H1 (cell line): ENCODE measurements around the gene FUBP3. TPM values are rescaled to one million over a fixed set of nuclear protein-coding genes. Genes with fewer than 3 reads are reported as not detected.

Source experiments
- CTCF ChIA-PET: fragments of 300-600 bp; sonication (Branson Sonifier 250); formaldehyde crosslinking; loops from one replicate; lab custom pipeline; 2021; ENCODE audit not compliant: partially characterized antibody; lab: Charles Lee
- POLR2A ChIA-PET: fragments of 300-600 bp; sonication (Branson Sonifier 250); formaldehyde crosslinking; loops from one replicate; lab custom pipeline; 2021; ENCODE audit warnings: inconsistent platforms; ENCODE audit not compliant: partially characterized antibody; lab: Charles Lee
- DNase-seq, 2 experiments: peaks; one replicate each; pipeline versions ENCODE4 v3.0.0 to v3.0.0-alpha.2; 2010 to 2022; ENCODE audit warnings: low spot score in 2 of 2, low read depth in 1 of 2, mixed read lengths in 1 of 2
- FAIRE-seq: peaks from 2 replicates; lab custom pipeline; 2011; peaks lifted over from hg19 to GRCh38; lab: Jason Lieb, UNC
- H2AFZ ChIP-seq: 2 replicates; pipeline ENCODE4 v1.8.1; 2012; ENCODE audit warnings: low read length, inconsistent platforms
- H2AK5ac ChIP-seq: 2 replicates; pipeline ENCODE4 v1.6.1; 2013; ENCODE audit warnings: low read depth, low read length
- H2BK120ac ChIP-seq: replicated peaks from 2 replicates; pipeline ENCODE3; 2013; ENCODE audit warnings: low read depth, low read length, inconsistent platforms
- H2BK12ac ChIP-seq: 2 replicates; pipeline ENCODE4 v1.6.1; 2013; ENCODE audit warnings: low read depth, low read length
- H2BK15ac ChIP-seq: 2 replicates; pipeline ENCODE4 v1.6.1; 2013; ENCODE audit warnings: low read length
- H2BK20ac ChIP-seq: 2 replicates; pipeline ENCODE4 v1.6.1; 2013; ENCODE audit warnings: low read length
- H2BK5ac ChIP-seq: 2 replicates; pipeline ENCODE4 v1.6.1; 2013; ENCODE audit warnings: low read depth, low read length
- H3K14ac ChIP-seq: 2 replicates; pipeline ENCODE4 v1.6.1; 2013; ENCODE audit warnings: inconsistent platforms; ENCODE audit not compliant: insufficient read length
- H3K18ac ChIP-seq: 2 replicates; pipeline ENCODE4 v1.6.1; 2013; ENCODE audit warnings: low read length; ENCODE audit errors: extremely low read depth
- H3K23ac ChIP-seq: 2 replicates; pipeline ENCODE4 v1.6.1; 2013; ENCODE audit warnings: inconsistent platforms; ENCODE audit not compliant: insufficient read length
- H3K23me2 ChIP-seq: 2 replicates; pipeline ENCODE4 v1.6.1; 2013; ENCODE audit warnings: low read depth, low read length
- H3K27ac ChIP-seq: 2 replicates; pipeline ENCODE4 v1.6.1; 2011; ENCODE audit warnings: low read depth, low read length, inconsistent platforms
- H3K27me3 ChIP-seq, 4 experiments: replicated peaks in 1 of 4; 1 replicate in 1 of 4; 2 replicates in 3 of 4; pipeline versions ENCODE4 v1.6.1 to v1.8.1; 2011 to 2013; ENCODE audit warnings: low read length in 3 of 4, mild to moderate bottlenecking in 3 of 4, inconsistent platforms in 2 of 4, mixed read lengths in 2 of 4, moderate library complexity in 1 of 4; ENCODE audit not compliant: control insufficient read depth in 3 of 4, insufficient read depth in 3 of 4; ENCODE audit errors: extremely low read depth in 1 of 4
- H3K36me3 ChIP-seq, 4 experiments: 2 replicates each; pipeline versions ENCODE4 v1.6.1 to v1.8.1; 2011 to 2013; ENCODE audit warnings: mild to moderate bottlenecking in 4 of 4, low read length in 3 of 4, moderate library complexity in 2 of 4, control low read depth in 1 of 4, inconsistent platforms in 1 of 4; ENCODE audit not compliant: insufficient read depth in 4 of 4, control insufficient read depth in 2 of 4
- H3K4ac ChIP-seq: replicated peaks from 2 replicates; pipeline ENCODE3; 2013; ENCODE audit warnings: low read length, low read depth, mixed read lengths, inconsistent platforms; ENCODE audit not compliant: insufficient read length
- H3K4me1 ChIP-seq, 4 experiments: replicated peaks in 1 of 4; 1 replicate in 1 of 4; 2 replicates in 3 of 4; pipeline versions ENCODE4 v1.6.1 to v1.8.1; 2011 to 2013; ENCODE audit warnings: low read length in 3 of 4, inconsistent platforms in 2 of 4, mixed read lengths in 1 of 4; ENCODE audit not compliant: insufficient read depth in 4 of 4, control insufficient read depth in 3 of 4
- H3K4me2 ChIP-seq, 2 experiments: 2 replicates each; pipeline versions ENCODE4 v1.6.1 to v1.8.1; 2011 to 2013; ENCODE audit warnings: low read depth in 2 of 2, low read length in 2 of 2, control low read depth in 1 of 2, inconsistent platforms in 1 of 2, mild to moderate bottlenecking in 1 of 2; ENCODE audit not compliant: insufficient read depth in 1 of 2
- H3K4me3 ChIP-seq, 4 experiments: fragments of 200-600, 300-600 bp in 1 of 4; sonication (generic), shearing (Covaris generic), sonication (Bioruptor Twin) in 1 of 4; 2 replicates each; pipeline versions ENCODE4 v1.5.1 to v1.8.1; 2011 to 2016; ENCODE audit warnings: low read length in 4 of 4, low read depth in 3 of 4, control low read depth in 2 of 4, inconsistent platforms in 2 of 4, mild to moderate bottlenecking in 2 of 4, mixed read lengths in 1 of 4, moderate library complexity in 1 of 4; ENCODE audit not compliant: insufficient read depth in 2 of 4; ENCODE audit errors: extremely low read depth in 1 of 4
- H3K56ac ChIP-seq: replicated peaks from 2 replicates; pipeline ENCODE3; 2013; ENCODE audit warnings: low read depth, mild to moderate bottlenecking, mixed read lengths, low read length, inconsistent platforms; ENCODE audit not compliant: insufficient read length
- H3K79me1 ChIP-seq: 2 replicates; pipeline ENCODE4 v1.6.1; 2013; ENCODE audit warnings: low read depth, low read length, control low read depth
- H3K79me2 ChIP-seq, 2 experiments: 2 replicates each; pipeline versions ENCODE4 v1.6.1 to v1.8.1; 2012 to 2013; ENCODE audit warnings: low read length in 2 of 2, mild to moderate bottlenecking in 2 of 2, inconsistent platforms in 1 of 2; ENCODE audit not compliant: insufficient read depth in 2 of 2, control insufficient read depth in 1 of 2
- H3K9ac ChIP-seq, 4 experiments: replicated peaks in 1 of 4; 1 replicate in 1 of 4; 2 replicates in 3 of 4; pipeline versions ENCODE4 v1.6.1 to v1.8.1; 2011 to 2013; ENCODE audit warnings: low read depth in 3 of 4, low read length in 3 of 4, control low read depth in 2 of 4, mild to moderate bottlenecking in 2 of 4, moderate library complexity in 2 of 4, inconsistent platforms in 1 of 4; ENCODE audit errors: extremely low read depth in 1 of 4
- H3K9me3 ChIP-seq, 2 experiments: 2 replicates each; pipeline versions ENCODE4 v1.6.1 to v1.8.1; 2012 to 2013; ENCODE audit warnings: mild to moderate bottlenecking in 2 of 2, moderate library complexity in 2 of 2, control low read depth in 1 of 2, inconsistent platforms in 1 of 2, low read depth in 1 of 2, low read length in 1 of 2, mixed read lengths in 1 of 2; ENCODE audit not compliant: insufficient read depth in 2 of 2
- H4K20me1 ChIP-seq, 2 experiments: replicated peaks in 1 of 2; 2 replicates each; pipeline versions ENCODE3 to v1.8.1; 2011 to 2013; ENCODE audit warnings: inconsistent platforms in 2 of 2, low read length in 2 of 2, mild to moderate bottlenecking in 1 of 2; ENCODE audit not compliant: insufficient read depth in 2 of 2, control insufficient read depth in 1 of 2
- H4K5ac ChIP-seq: 2 replicates; pipeline ENCODE4 v1.6.1; 2013; ENCODE audit warnings: low read length, low read depth, mixed read lengths, inconsistent platforms; ENCODE audit not compliant: insufficient read length
- H4K8ac ChIP-seq: 2 replicates; pipeline ENCODE4 v1.8.0; 2013; ENCODE audit warnings: mild to moderate bottlenecking, moderate library complexity, low read length, inconsistent platforms; ENCODE audit not compliant: insufficient read depth; ENCODE audit errors: extremely low read depth
- H4K91ac ChIP-seq: replicated peaks from 2 replicates; pipeline ENCODE3; 2013; ENCODE audit warnings: low read length, mixed read lengths, inconsistent platforms; ENCODE audit not compliant: insufficient read length
- BRCA1 ChIP-seq: IDR thresholded peaks from 2 replicates; pipeline ENCODE4 v1.6.1; 2012; ENCODE audit warnings: low read depth, low read length, improper control_type of control experiment
- CHD1 ChIP-seq: IDR thresholded peaks from 2 replicates; pipeline ENCODE4 v1.6.1; 2012; ENCODE audit warnings: low read depth, low read length, improper control_type of control experiment
- JUN ChIP-seq: IDR thresholded peaks from 2 replicates; pipeline ENCODE4 v1.6.1; 2011; ENCODE audit warnings: low read depth, mild to moderate bottlenecking, improper control_type of control experiment, low read length
- KDM4A ChIP-seq: IDR thresholded peaks from one replicate; pipeline ENCODE4 v1.7.1; 2012; ENCODE audit warnings: low read depth, mild to moderate bottlenecking, moderate library complexity, low read length, inconsistent platforms; ENCODE audit not compliant: severe bottlenecking
- MAFK ChIP-seq: IDR thresholded peaks from 2 replicates; pipeline ENCODE4 v1.6.1; 2012; ENCODE audit warnings: low read depth, mild to moderate bottlenecking, improper control_type of control experiment, low read length
- PHF8 ChIP-seq: fragments of 200-600 bp; sonication (generic); conservative IDR thresholded peaks from 2 replicates; pipeline ENCODE4 v1.7.1; 2012; ENCODE audit warnings: low read depth, mild to moderate bottlenecking, inconsistent platforms, low read length, moderate library complexity
- POLR2A ChIP-seq, 2 experiments: IDR thresholded peaks; 1 replicate in 1 of 2; 2 replicates in 1 of 2; pipeline ENCODE4 v1.6.1; 2011; ENCODE audit warnings: low read depth in 2 of 2, low read length in 2 of 2, mild to moderate bottlenecking in 2 of 2; ENCODE audit errors: control extremely low read depth in 1 of 2
- POU5F1 ChIP-seq: IDR thresholded peaks from 2 replicates; pipeline ENCODE4 v1.6.1; 2011; ENCODE audit warnings: low read depth, mild to moderate bottlenecking, low read length, moderate library complexity
- SIRT6 ChIP-seq: IDR thresholded peaks from one replicate; pipeline ENCODE4 v1.7.1; 2012; ENCODE audit warnings: low read length, inconsistent platforms
- TAF1 ChIP-seq: IDR thresholded peaks from 2 replicates; pipeline ENCODE4 v1.6.1; 2011; ENCODE audit warnings: mild to moderate bottlenecking, low read depth, low read length
- TCF12 ChIP-seq: IDR thresholded peaks from 2 replicates; pipeline ENCODE4 v1.6.1; 2011; ENCODE audit warnings: low read depth, mild to moderate bottlenecking, low read length
- ZNF274 ChIP-seq: IDR thresholded peaks from 2 replicates; pipeline ENCODE4 v1.7.0; 2012; ENCODE audit warnings: low read length, borderline replicate concordance; ENCODE audit errors: extremely low read depth
- WGBS, 2 experiments: shearing (Covaris generic) in 1 of 2; methylation state at CpG; one replicate each; pipeline versions ENCODE4 v1.1.6 to v1.1.7; 2013 to 2015; ENCODE audit warnings: low lambda C conversion rate in 2 of 2, mixed read lengths in 2 of 2, inconsistent platforms in 1 of 2, low coverage in 1 of 2, missing lambda C conversion rate in 1 of 2; ENCODE audit not compliant: insufficient replicate concordance in 2 of 2, insufficient coverage in 1 of 2, insufficient read length in 1 of 2; ENCODE audit errors: extremely low coverage in 1 of 2, missing lambda C conversion rate in 1 of 2; 5-methylcytosine and 5-hydroxymethylcytosine counted together
- polyA plus RNA-seq, 7 experiments: library from polyadenylated mRNA; depleted of rRNA in 3 of 7; stranded (reverse) in 5 of 7; unstranded in 2 of 7; fragments of >200 nt in 5 of 7; fragments of 200-250 nt in 2 of 7; gene quantifications; 1 replicate in 5 of 7; 2 replicates in 1 of 7; 4 replicates in 1 of 7; pipeline versions ENCODE4 v1.2.1 to v1.2.3, GENCODE V29; 2011 to 2013; ENCODE audit warnings: missing spikeins in 2 of 7, mixed read lengths in 2 of 7
- total RNA-seq: library from RNA; stranded (reverse); fragmentation: NEBNext Ultra II Directional; extraction: Animal tissue kit (Norgen Biotek cat#: 25700); gene quantifications from 2 replicates; pipeline ENCODE4 v1.2.1, GENCODE V29; 2021
- TF ChIP-seq, protein P1 (sequence below): IDR thresholded peaks from 2 replicates; pipeline ENCODE4 v1.6.1; 2011; ENCODE audit warnings: low read length, improper control_type of control experiment
- TF ChIP-seq, protein P2 (sequence below): IDR thresholded peaks from 2 replicates; pipeline ENCODE4 v1.6.1; 2011; ENCODE audit warnings: low read depth, mild to moderate bottlenecking, low read length; ENCODE audit not compliant: insufficient read depth

FUBP3 gene
- total and polyA plus RNA-seq, 2 of the 8 experiments (the other 6 are each of a cell fraction or from before 2014, with no cell fraction given) = 23.7 to 76.4 TPM

DNA sequence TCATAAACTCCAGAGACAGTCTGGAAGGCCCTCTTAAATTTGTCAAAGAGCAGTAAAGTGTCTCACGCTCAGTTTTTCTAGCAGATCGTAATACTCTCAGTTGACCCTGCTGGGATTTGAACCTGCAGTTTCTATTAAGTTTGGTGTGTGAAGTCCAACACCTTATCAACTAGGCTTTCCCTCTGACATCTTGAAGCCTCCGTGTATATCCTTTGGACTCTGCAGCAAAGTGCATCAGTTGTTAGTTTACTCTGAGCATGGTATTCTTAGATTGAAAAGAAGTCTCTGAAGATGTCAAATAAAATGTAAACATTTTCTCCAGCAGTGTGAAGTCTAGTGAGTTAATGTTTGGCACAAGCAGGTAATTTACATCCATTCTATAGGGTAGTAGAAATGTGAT is 2.4 kb downstream of the FUBP3 start:
- peaks cover 0 to 5% (median 2%) of the 10 kb centered on the region in 4 experiments; a peak in 2 of 7 replicates for H3K4me1 ChIP-seq
- H4K91ac ChIP-seq = no peak overlapping the region
- H2BK5ac ChIP-seq = no peak overlapping the region
- H3K9ac ChIP-seq = no peak overlapping the region
- H3K9me3 ChIP-seq = no peaks in the 10 kb centered on the region
- H3K56ac ChIP-seq = no peak overlapping the region
- no peak overlapping the region for H2AK5ac ChIP-seq
- H3K4me3 ChIP-seq = no peak overlapping the region
- no peak overlapping the region for H2BK20ac ChIP-seq
- no peak overlapping the region for H3K4me2 ChIP-seq
- no peak overlapping the region for H4K8ac ChIP-seq
- H3K23me2 ChIP-seq = peaks cover 4% of the 10 kb centered on the region
- H3K23ac ChIP-seq = no peak overlapping the region
- H4K20me1 ChIP-seq = peaks cover 13 to 20% of the 10 kb centered on the region in 2 experiments
- no peak overlapping the region for H3K18ac ChIP-seq
- H3K79me1 ChIP-seq = peaks cover 13% of the 10 kb centered on the region
- H2BK15ac ChIP-seq = no peak overlapping the region
- DNase-seq (no peak), FAIRE-seq (no peak)
- H3K4ac ChIP-seq = no peak overlapping the region
- H3K27me3 ChIP-seq = no peaks in the 10 kb centered on the region
- H3K14ac ChIP-seq = no peak overlapping the region
- H3K36me3 ChIP-seq = peaks cover 2 to 12% (median 7%) of the 10 kb centered on the region in 4 experiments; a peak in 6 of 8 replicates
- peaks cover 17 to 64% of the 10 kb centered on the region in 2 experiments for H3K79me2 ChIP-seq
- no peak overlapping the region for H4K5ac ChIP-seq
- POLR2A ChIA-PET = interaction anchor here (1.2 to 1.8 kb wide), 2 partner anchors 10 to 36 kb away, joined by 3 to 6 read pairs; no protein-coding TSS in a partner anchor
- no peak overlapping the region for H2BK120ac ChIP-seq
- CTCF ChIA-PET = interaction anchor here (1.0 to 1.3 kb wide), 2 partner anchors 69 to 101 kb away, joined by 3 read pairs; no protein-coding TSS in a partner anchor
- no peak overlapping the region for H3K27ac ChIP-seq
- WGBS, 2 experiments = 88% methylated on average over 3 of the region's 3 CpGs; no CpG with 5 or more reads in 1 of the 2 experiments
- no peak overlapping the region for H2AFZ ChIP-seq
- no peak overlapping the region for H2BK12ac ChIP-seq
- TF ChIP-seq, protein P1, sequence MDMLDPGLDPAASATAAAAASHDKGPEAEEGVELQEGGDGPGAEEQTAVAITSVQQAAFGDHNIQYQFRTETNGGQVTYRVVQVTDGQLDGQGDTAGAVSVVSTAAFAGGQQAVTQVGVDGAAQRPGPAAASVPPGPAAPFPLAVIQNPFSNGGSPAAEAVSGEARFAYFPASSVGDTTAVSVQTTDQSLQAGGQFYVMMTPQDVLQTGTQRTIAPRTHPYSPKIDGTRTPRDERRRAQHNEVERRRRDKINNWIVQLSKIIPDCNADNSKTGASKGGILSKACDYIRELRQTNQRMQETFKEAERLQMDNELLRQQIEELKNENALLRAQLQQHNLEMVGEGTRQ = no peak
- TF ChIP-seq JUN = no peak
- TF ChIP-seq PHF8 = no peak
- TF ChIP-seq SIRT6 = no peak
- no peak for TF ChIP-seq TCF12
- TF ChIP-seq MAFK = no peak
- TF ChIP-seq CHD1 = no peak
- no peak for TF ChIP-seq POLR2A (IDR thresholded peaks at IDR 0.05; ENCODE audit: control extremely low read depth in 1 of 2, low read depth in 2 of 2, low read length in 2 of 2)
- no peak for TF ChIP-seq POU5F1
- TF ChIP-seq ZNF274 = no peak
- TF ChIP-seq, protein P2, sequence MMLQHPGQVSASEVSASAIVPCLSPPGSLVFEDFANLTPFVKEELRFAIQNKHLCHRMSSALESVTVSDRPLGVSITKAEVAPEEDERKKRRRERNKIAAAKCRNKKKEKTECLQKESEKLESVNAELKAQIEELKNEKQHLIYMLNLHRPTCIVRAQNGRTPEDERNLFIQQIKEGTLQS = no peak
- TF ChIP-seq KDM4A = no peak
- TF ChIP-seq TAF1 = no peak
- no peak for TF ChIP-seq BRCA1
